ENCODE results near the gene ATP6V0C. TPM values are rescaled to one million over a fixed set of nuclear protein-coding genes. Genes with fewer than 3 reads are reported as not detected.

Gene ATP6V0C
- total and polyA plus RNA-seq, 2 of the 13 experiments (the other 11 are each of a cell fraction or from before 2014, with no cell fraction given) = 10.4 to 20.1 TPM

GRCh38 chr16:2513405-2514332 lies at the start of gene ATP6V0C (continued):
- TF ChIP-seq ZNF616 (CRISPR knock-in tag; IDR thresholded peaks at IDR 0.05; ENCODE audit: low read depth) (no peak; the same call in 1 of the 2 replicates), SOX5 (CRISPR knock-in tag; IDR thresholded peaks at IDR 0.05; ENCODE audit: borderline replicate concordance) (no peak), MXI1 (IDR thresholded peaks at IDR 0.05; ENCODE audit: borderline replicate concordance, low read depth, low read length) (no peak; the same call in 2 of the 3 replicates), ZSCAN21 (CRISPR knock-in tag; IDR thresholded peaks at IDR 0.05; ENCODE audit: borderline replicate concordance) (no peak), HIVEP1 (CRISPR knock-in tag; IDR thresholded peaks at IDR 0.05) (no peak), ZNF883 (CRISPR knock-in tag; IDR thresholded peaks at IDR 0.05; ENCODE audit: not compliant biosample characterization) (no peak), RBAK (CRISPR knock-in tag; IDR thresholded peaks at IDR 0.05) (no peak), TEAD2 (CRISPR knock-in tag; IDR thresholded peaks at IDR 0.05) (no peak), GZF1 (CRISPR knock-in tag; IDR thresholded peaks at IDR 0.05) (no peak), ZHX2 (IDR thresholded peaks at IDR 0.05; ENCODE audit: low read depth) (peak; percentile 71; the same call in 1 of the 2 replicates), ZHX2 (CRISPR knock-in tag; IDR thresholded peaks at IDR 0.05; ENCODE audit: borderline replicate concordance) (no peak), CEBPG (CRISPR knock-in tag; IDR thresholded peaks at IDR 0.05) (no peak), ZNF367 (CRISPR knock-in tag; IDR thresholded peaks at IDR 0.05; ENCODE audit: borderline replicate concordance) (peak; percentile 32; the same call in 1 of the 2 replicates), ZNF343 (CRISPR knock-in tag; IDR thresholded peaks at IDR 0.05) (no peak), FOXM1 (CRISPR knock-in tag; IDR thresholded peaks at IDR 0.05) (no peak), SMAD1 (CRISPR knock-in tag; IDR thresholded peaks at IDR 0.05; ENCODE audit: borderline replicate concordance, low read depth) (no peak), MNT (IDR thresholded peaks at IDR 0.05) (no peak), MEF2D (CRISPR knock-in tag; IDR thresholded peaks at IDR 0.05) (no peak), ZMYM3 (CRISPR knock-in tag; IDR thresholded peaks at IDR 0.05) (no peak), IRX3 (CRISPR knock-in tag; IDR thresholded peaks at IDR 0.05; ENCODE audit: borderline replicate concordance, low read depth) (0 out of 2 replicates have a peak, but pooled peaks have one; percentile 19), RARG (CRISPR knock-in tag; IDR thresholded peaks at IDR 0.05; ENCODE audit: low read depth) (no peak), ZNF484 (CRISPR knock-in tag; IDR thresholded peaks at IDR 0.05; ENCODE audit: borderline replicate concordance, low read depth) (no peak), MAF1 (CRISPR knock-in tag; IDR thresholded peaks at IDR 0.05; ENCODE audit: borderline replicate concordance) (0 out of 2 replicates have a peak, but pooled peaks have one; percentile 72)
